ENCODE measurements around the gene NCR3LG1. TPM values are rescaled to one million over a fixed set of nuclear protein-coding genes. Genes with fewer than 3 reads are reported as not detected.

The NCR3LG1 gene
- total RNA-seq, 2 experiments from 2014 or later = 7.7 to 23.0 TPM

GRCh38 chr11:17410606-17411379 is 59.2 kb downstream of the NCR3LG1 start:
- intact Hi-C loops (cut with micrococcal nuclease; ENCODE audit: unreplicated experiment) = no loop called here
- DNase-seq (ENCODE audit: low spot score) = no peak
- H3K4me1 ChIP-seq (ENCODE audit: insufficient read depth, low read length, poor library complexity, severe bottlenecking) = no peaks in the 10 kb centered on the region
- no peaks in the 10 kb centered on the region for H3K79me2 ChIP-seq (ENCODE audit: insufficient read depth, low read depth, low read length)
- H3K9me2 ChIP-seq (ENCODE audit: insufficient read depth, low read length) = no peaks in the 10 kb centered on the region
- no peaks in the 10 kb centered on the region for H4K20me1 ChIP-seq (ENCODE audit: insufficient read depth, low read length)
- no peaks in the 10 kb centered on the region for H3K36me3 ChIP-seq (ENCODE audit: insufficient read depth, low read length)
- ChIA-PET CTCF (ENCODE audit: unreplicated experiment) (no interaction called here), POLR2A (no interaction called here)
- H2AFZ ChIP-seq (ENCODE audit: low read length) = no peak overlapping the region
- no peak overlapping the region for H3K4me2 ChIP-seq (ENCODE audit: low read length)
- H3K27ac ChIP-seq (ENCODE audit: low read depth, low read length, poor library complexity, severe bottlenecking) = no peak overlapping the region
- no peak for TF ChIP-seq EZH2phosphoT487 (IDR thresholded peaks at IDR 0.05; ENCODE audit: borderline replicate concordance, low read depth, low read length)
- no peak for TF ChIP-seq CTCF (conservative IDR thresholded peaks at IDR 0.05; ENCODE audit: low read length)
- H3K4me3 ChIP-seq (ENCODE audit: low read depth, low read length, poor library complexity, severe bottlenecking) = no peak overlapping the region
- H3K9me3 ChIP-seq (ENCODE audit: low read length) = no peaks in the 10 kb centered on the region
- no TSS peak for BruUV-seq (replicated peaks)

- ChIA-PET POLR2A (no interaction called here), CTCF (ENCODE audit: unreplicated experiment) (no interaction called here)
- Histone ChIP-seq H4K20me1 (ENCODE audit: insufficient read depth, low read length) (no peaks in the 10 kb centered on the region), H3K36me3 (ENCODE audit: insufficient read depth, low read length) (no peaks in the 10 kb centered on the region), H2AFZ (ENCODE audit: low read length) (no peak overlapping the region), H3K4me2 (ENCODE audit: low read length) (no peak overlapping the region), H3K9me3 (ENCODE audit: low read length) (no peaks in the 10 kb centered on the region), H3K27ac (ENCODE audit: low read depth, low read length, poor library complexity, severe bottlenecking) (no peak overlapping the region), H3K79me2 (ENCODE audit: insufficient read depth, low read depth, low read length) (no peaks in the 10 kb centered on the region), H3K4me3 (ENCODE audit: low read depth, low read length, poor library complexity, severe bottlenecking) (no peak overlapping the region), H3K4me1 (ENCODE audit: insufficient read depth, low read length, poor library complexity, severe bottlenecking) (no peaks in the 10 kb centered on the region), H3K9me2 (ENCODE audit: insufficient read depth, low read length) (no peaks in the 10 kb centered on the region)
- no peak for DNase-seq (ENCODE audit: low spot score)
- intact Hi-C loops (cut with micrococcal nuclease; ENCODE audit: unreplicated experiment) = no loop called here
- TF ChIP-seq EZH2phosphoT487 (IDR thresholded peaks at IDR 0.05; ENCODE audit: borderline replicate concordance, low read depth, low read length) (no peak), CTCF (conservative IDR thresholded peaks at IDR 0.05; ENCODE audit: low read length) (no peak)
- BruUV-seq (replicated peaks) = no TSS peak
These were observed 59.8 kb downstream of the NCR3LG1 start for GRCh38 chr11:17411418-17411817.

- H3K9me3 ChIP-seq (ENCODE audit: low read length) = no peaks in the 10 kb centered on the region
- no peak for DNase-seq (ENCODE audit: low spot score)
- no peaks in the 10 kb centered on the region for H3K9me2 ChIP-seq (ENCODE audit: insufficient read depth, low read length)
- no peaks in the 10 kb centered on the region for H3K79me2 ChIP-seq (ENCODE audit: insufficient read depth, low read depth, low read length)
- H3K4me1 ChIP-seq (ENCODE audit: insufficient read depth, low read length, poor library complexity, severe bottlenecking) = no peaks in the 10 kb centered on the region
- intact Hi-C loops (cut with micrococcal nuclease; ENCODE audit: unreplicated experiment) = no loop called here
- no peaks in the 10 kb centered on the region for H4K20me1 ChIP-seq (ENCODE audit: insufficient read depth, low read length)
- H3K4me3 ChIP-seq (ENCODE audit: low read depth, low read length, poor library complexity, severe bottlenecking) = no peak overlapping the region
- H3K27ac ChIP-seq (ENCODE audit: low read depth, low read length, poor library complexity, severe bottlenecking) = no peak overlapping the region
- ChIA-PET CTCF (ENCODE audit: unreplicated experiment) (no interaction called here), POLR2A (interaction anchor here (0.7 kb wide), 1 partner anchor 282 kb away, joined by 3 read pairs; no protein-coding TSS in a partner anchor)
- BruUV-seq (replicated peaks) = no TSS peak
- H3K4me2 ChIP-seq (ENCODE audit: low read length) = no peak overlapping the region
- no peaks in the 10 kb centered on the region for H3K36me3 ChIP-seq (ENCODE audit: insufficient read depth, low read length)
- TF ChIP-seq CTCF (conservative IDR thresholded peaks at IDR 0.05; ENCODE audit: low read length) = no peak
- TF ChIP-seq EZH2phosphoT487 (IDR thresholded peaks at IDR 0.05; ENCODE audit: borderline replicate concordance, low read depth, low read length) = no peak
- H2AFZ ChIP-seq (ENCODE audit: low read length) = no peak overlapping the region
These were observed 61.0 kb downstream of the NCR3LG1 start for GRCh38 chr11:17412488-17413180.
